Cardiac septum (tissue), 1 donor: ENCODE data around the gene LCNL1. TPM values are rescaled to one million over a fixed set of nuclear protein-coding genes. Genes with fewer than 3 reads are reported as not detected.
A peak's percentile ranks its signal among the peaks of the same experiment; 100 is the strongest.
"Not testable (repeated sequence)": the region's sequence is repeated elsewhere in the genome, so short reads cannot be mapped to it uniquely, and the experiment has no call there.

Experiments used
- DNase-seq: peaks from one replicate; pipeline ENCODE4 v3.0.0-alpha.2; 2020; ENCODE audit warnings: low spot score
- intact Hi-C: fragments of 100-400 bp; cut with DNase I; formaldehyde crosslinking; loops from one replicate; pipeline ENCODE4 v1.14.0; 2022
- total RNA-seq: library from RNA; stranded (reverse); fragmentation: NEBNext Ultra II Directional; extraction: Animal tissue kit (Norgen Biotek cat#: 25700); gene quantifications from one replicate; pipeline ENCODE4 v1.2.1, GENCODE V29; 2021
- donor health status: DM: no; HTN: no; CAD: no.

LCNL1 gene
- total RNA-seq, 1 donor from 2014 or later = 5.9 TPM

DNA sequence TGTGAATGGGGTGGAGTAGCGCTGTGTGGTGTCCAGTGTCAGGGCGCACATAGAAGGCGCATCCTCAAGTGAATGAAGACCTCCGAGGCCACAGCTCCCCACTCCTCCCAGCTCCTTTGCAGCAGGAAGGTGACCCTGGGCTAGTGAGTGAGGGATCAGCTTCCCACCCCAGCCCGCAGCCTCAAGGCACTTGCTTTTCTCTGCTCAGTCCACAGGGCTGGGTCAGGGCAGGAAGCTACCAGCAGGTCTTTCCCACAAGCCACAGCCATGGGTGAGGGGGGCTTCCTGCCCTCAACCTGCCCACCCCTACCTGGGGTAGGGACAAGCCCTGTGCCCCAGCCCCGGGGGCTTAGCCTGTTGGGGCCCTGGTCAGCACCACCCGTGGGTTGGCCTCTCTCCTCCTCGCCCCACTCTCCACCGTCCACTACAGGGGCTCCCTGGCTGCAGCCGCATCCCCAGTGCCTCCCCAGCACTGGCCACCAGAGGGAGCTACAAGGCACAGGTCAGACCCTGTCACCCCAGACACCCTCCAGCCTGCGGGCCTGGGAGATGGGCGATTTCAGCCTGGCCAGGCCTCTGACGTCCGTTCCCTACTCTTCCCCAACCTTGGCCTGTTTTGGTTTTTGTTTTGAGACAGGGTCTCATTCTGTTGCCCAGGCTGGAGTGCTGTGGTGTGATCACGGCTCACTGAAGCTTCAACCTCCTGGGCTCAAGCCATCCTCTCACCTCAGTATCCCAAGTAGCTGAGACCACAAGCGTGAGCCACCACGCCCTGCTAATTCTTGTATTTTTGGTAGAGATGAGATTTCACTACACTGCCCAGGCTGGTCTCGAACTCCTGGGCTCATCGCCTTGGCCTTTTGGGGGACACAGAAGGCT lies 46.5 kb downstream of the LCNL1 start:
- peak; percentile 90 for DNase-seq
- intact Hi-C loops = loop anchor here (2.0 to 5.0 kb wide), 2 partner anchors 187 to 242 kb away; partner anchors contain the start of gene AJM1

DNA sequence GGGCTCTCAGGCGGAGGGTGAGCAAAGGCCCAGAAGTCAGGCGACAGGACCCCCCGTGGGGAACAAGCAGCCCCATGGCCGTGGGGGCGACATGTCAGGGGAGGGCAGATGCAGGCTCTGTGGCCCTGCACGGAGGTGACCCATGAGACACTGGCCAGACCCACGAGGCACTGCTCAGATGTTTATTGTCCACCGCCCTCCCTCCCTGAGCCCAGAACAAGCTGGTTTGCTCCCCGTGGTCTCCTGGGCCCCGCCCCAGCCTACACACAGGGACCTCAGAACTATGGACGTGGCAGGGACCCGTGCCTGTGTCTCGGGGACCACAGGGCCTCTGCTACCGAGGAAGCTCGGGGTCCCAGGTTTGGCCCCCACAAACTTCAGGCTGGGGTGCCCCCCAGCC lies 47.2 kb downstream of the LCNL1 start:
- intact Hi-C loops = no loop called here
- DNase-seq = no peak

DNA sequence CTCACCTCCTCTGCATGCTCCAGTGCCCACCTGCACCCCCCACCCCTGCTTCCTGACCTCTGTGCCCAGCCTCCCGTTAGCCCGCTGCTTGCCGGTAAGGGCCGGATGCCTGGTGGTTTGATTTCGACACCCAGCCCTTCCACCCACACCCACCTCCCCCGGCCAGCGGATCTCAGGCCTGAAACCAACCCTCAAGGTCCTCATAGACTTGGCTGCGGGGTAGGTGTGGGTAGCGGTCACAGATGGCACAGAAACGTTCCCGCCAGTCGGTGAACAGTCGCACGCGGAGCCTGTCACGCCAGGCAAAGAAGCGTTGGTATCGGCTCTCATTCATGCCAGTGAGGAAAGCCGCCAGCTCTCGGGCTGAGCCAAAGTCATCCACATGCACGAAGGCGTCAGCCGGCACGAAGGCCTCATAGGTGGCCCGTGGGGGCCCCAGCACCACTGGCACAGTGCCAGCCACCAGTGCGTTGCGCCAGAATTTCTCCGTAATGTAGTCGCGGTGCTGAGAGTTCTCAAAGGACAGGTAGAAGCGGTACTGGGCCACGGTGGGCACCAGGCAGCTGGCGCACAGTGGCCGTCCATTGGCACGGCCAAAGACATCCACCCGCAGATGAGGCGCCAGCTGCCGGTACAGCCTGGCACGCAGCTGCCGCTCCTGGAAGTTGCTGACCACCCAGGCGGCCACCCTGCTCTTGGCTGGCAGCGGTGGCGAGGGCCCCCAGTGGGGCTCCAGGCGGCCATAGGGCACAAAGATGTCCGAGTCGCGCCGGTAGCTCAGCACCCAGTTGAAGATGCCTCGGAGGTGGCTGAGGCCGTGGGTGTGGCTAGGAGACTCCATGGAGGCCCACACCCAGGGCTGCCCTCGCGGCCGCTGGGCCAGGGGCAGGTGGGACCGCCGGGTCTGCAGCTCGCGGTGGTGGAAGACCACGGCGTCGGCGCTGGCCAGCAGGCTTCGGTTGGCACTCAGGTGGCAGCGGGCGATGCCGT lies 48.0 kb downstream of the LCNL1 start:
- intact Hi-C loops = no loop called here

GRCh38 chr9:137031904-137032640 lies 49.3 kb downstream of the LCNL1 start, which contains the start of gene FUT7:
FUT7 (minus strand) TSS chr9:137032088; CDS start chr9:137031991, 97 bp downstream.
- DNase-seq = peak; percentile 86
- intact Hi-C loops = no loop called here

More for the DNA sequence above, 48.0 kb downstream of the LCNL1 start:
- DNase-seq = peak; percentile 92

GRCh38 chr9:137032858-137033257 lies 50.1 kb downstream of the LCNL1 start:
- intact Hi-C loops = no loop called here
- DNase-seq = peak; percentile 92

- intact Hi-C loops = not testable (repeated sequence)
Measured at GRCh38 chr9:137033481-137033880, 50.7 kb downstream of the LCNL1 start.

GRCh38 chr9:137034039-137034708 lies 51.4 kb downstream of the LCNL1 start:
- DNase-seq = no peak
- intact Hi-C loops = loop anchor here (2.0 kb wide), 1 partner anchor 85 kb away; no protein-coding TSS in a partner anchor

More at GRCh38 chr9:137033481-137033880, 50.7 kb downstream of the LCNL1 start:
- not testable (repeated sequence) for DNase-seq

- peak; percentile 93 for DNase-seq
- intact Hi-C loops = loop anchor here (2.0 kb wide), 1 partner anchor 86 kb away; no protein-coding TSS in a partner anchor
Measured at GRCh38 chr9:137034709-137035506, 52.1 kb downstream of the LCNL1 start.

Other genes starting within 250 kb of the LCNL1 start
- 3.3 TPM for gene LCN10, start 240.1 kb upstream of the LCNL1 start, total RNA-seq
- gene LCN6, start 234.5 kb upstream of the LCNL1 start, total RNA-seq = 4.5 TPM
- not detected for gene LCN8, start 224.8 kb upstream of the LCNL1 start, total RNA-seq
- not detected for gene LCN15, start 218.5 kb upstream of the LCNL1 start, total RNA-seq
- 62.5 TPM for gene TMEM141, start 191.6 kb upstream of the LCNL1 start, total RNA-seq
- gene CCDC183, start 186.7 kb upstream of the LCNL1 start, total RNA-seq = 1.6 TPM
- gene RABL6, start 175.0 kb upstream of the LCNL1 start, total RNA-seq = 66.4 TPM
- 8.6 TPM for gene AJM1, start 140.5 kb upstream of the LCNL1 start, total RNA-seq
- 296 TPM for gene PHPT1, start 133.6 kb upstream of the LCNL1 start, total RNA-seq
- 11.0 TPM for gene MAMDC4, start 130.6 kb upstream of the LCNL1 start, total RNA-seq
- gene EDF1, start 116.7 kb upstream of the LCNL1 start, total RNA-seq = 293 TPM
- 10.2 TPM for gene TRAF2, start 96.5 kb upstream of the LCNL1 start, total RNA-seq
- gene FBXW5, start 38.3 kb upstream of the LCNL1 start, total RNA-seq = 162 TPM
- 3.4 TPM for gene C8G, start 37.8 kb upstream of the LCNL1 start, total RNA-seq
- gene LCN12, start 30.7 kb upstream of the LCNL1 start, total RNA-seq = 20.7 TPM
- gene PTGDS, start 5.5 kb upstream of the LCNL1 start, total RNA-seq = 1,323 TPM
- 26.0 TPM for gene PAXX, start 9.4 kb downstream of the LCNL1 start, total RNA-seq
- gene CLIC3, start 13.6 kb downstream of the LCNL1 start, total RNA-seq = 12.9 TPM
- 41.5 TPM for gene ABCA2, start 45.2 kb downstream of the LCNL1 start, total RNA-seq
- 0.22 TPM for gene FUT7, start 49.1 kb downstream of the LCNL1 start, total RNA-seq
- 96.4 TPM for gene NPDC1, start 63.2 kb downstream of the LCNL1 start, total RNA-seq
- 0.92 TPM for gene ENTPD2, start 71.1 kb downstream of the LCNL1 start, total RNA-seq
- 0.11 TPM for gene SAPCD2, start 87.6 kb downstream of the LCNL1 start, total RNA-seq
- gene UAP1L1, start 94.5 kb downstream of the LCNL1 start, total RNA-seq = 6.5 TPM
- 27.2 TPM for gene MAN1B1, start 104.0 kb downstream of the LCNL1 start, total RNA-seq
- gene DPP7, start 131.7 kb downstream of the LCNL1 start, total RNA-seq = 150 TPM
- gene GRIN1, start 156.2 kb downstream of the LCNL1 start, total RNA-seq = not detected
- not detected for gene LRRC26, start 187.1 kb downstream of the LCNL1 start, total RNA-seq
- not detected for gene TMEM210, start 189.1 kb downstream of the LCNL1 start, total RNA-seq
- 32.5 TPM for gene ANAPC2, start 205.6 kb downstream of the LCNL1 start, total RNA-seq
- gene SSNA1, start 205.7 kb downstream of the LCNL1 start, total RNA-seq = 59.5 TPM
- 13.5 TPM for gene TPRN, start 217.7 kb downstream of the LCNL1 start, total RNA-seq
- gene TMEM203, start 222.7 kb downstream of the LCNL1 start, total RNA-seq = 40.6 TPM
- gene NDOR1, start 222.7 kb downstream of the LCNL1 start, total RNA-seq = 8.0 TPM
- 22.2 TPM for gene RNF208, start 239.2 kb downstream of the LCNL1 start, total RNA-seq
- not detected for gene CYSRT1, start 242.2 kb downstream of the LCNL1 start, total RNA-seq
- not detected for gene RNF224, start 244.5 kb downstream of the LCNL1 start, total RNA-seq
- not detected for gene SLC34A3, start 247.9 kb downstream of the LCNL1 start, total RNA-seq